ENCODE measurements around the gene PCDHB12.
"Not testable (repeated sequence)": the region's sequence is repeated elsewhere in the genome, so short reads cannot be mapped to it uniquely, and the experiment has no call there.

Gene PCDHB12

DNA sequence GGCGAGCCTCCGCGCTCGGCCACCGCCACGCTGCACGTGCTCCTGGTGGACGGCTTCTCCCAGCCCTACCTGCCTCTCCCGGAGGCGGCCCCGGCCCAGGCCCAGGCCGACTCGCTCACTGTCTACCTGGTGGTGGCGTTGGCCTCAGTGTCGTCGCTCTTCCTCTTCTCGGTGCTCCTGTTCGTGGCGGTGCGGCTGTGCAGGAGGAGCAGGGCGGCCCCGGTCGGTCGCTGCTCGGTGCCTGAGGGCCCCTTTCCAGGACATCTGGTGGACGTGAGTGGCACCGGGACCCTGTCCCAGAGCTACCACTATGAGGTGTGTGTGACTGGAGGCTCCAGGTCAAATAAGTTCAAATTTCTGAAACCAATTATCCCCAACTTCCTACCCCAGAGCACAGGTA lies 2.3 kb downstream of the PCDHB12 start:
- DNase-seq: not testable (repeated sequence)

DNA sequence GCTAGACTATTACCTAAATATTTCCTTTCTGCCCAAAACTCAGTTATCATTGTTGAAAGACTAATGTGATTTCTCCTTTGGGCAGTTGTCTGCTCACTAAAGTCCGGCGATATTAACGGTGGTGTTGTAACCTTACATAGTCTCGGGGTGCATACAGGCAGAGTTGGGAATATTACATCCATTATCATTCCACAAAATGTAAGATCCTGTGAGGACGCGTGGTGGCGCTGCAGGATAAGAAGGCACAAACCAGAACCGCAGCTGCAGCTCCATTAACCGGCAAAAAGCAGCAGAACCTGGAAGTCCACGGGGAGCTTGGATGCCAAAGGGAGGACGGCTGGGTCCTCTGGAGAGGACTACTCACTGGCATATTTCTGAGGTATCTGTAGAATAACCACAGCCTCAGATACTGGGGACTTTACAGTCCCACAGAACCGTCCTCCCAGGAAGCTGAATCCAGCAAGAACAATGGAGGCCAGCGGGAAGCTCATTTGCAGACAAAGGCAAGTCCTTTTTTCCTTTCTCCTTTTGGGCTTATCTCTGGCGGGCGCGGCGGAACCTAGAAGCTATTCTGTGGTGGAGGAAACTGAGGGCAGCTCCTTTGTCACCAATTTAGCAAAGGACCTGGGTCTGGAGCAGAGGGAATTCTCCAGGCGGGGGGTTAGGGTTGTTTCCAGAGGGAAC lies 5.3 kb downstream of the PCDHB12 start, which contains the start of gene PCDHB13:
Gene PCDHB13 (plus strand): TSS at position 264 of the 684 bp plus-strand sequence. CDS start 205 bp downstream, at position 469.
- DNase-seq: peak; percentile 47

GRCh38 chr5:141214583-141214982 lies 6.1 kb downstream of the PCDHB12 start:
- not testable (repeated sequence) for DNase-seq

- DNase-seq: not testable (repeated sequence)
Measured at GRCh38 chr5:141215504-141215903, 7.0 kb downstream of the PCDHB12 start.

DNA sequence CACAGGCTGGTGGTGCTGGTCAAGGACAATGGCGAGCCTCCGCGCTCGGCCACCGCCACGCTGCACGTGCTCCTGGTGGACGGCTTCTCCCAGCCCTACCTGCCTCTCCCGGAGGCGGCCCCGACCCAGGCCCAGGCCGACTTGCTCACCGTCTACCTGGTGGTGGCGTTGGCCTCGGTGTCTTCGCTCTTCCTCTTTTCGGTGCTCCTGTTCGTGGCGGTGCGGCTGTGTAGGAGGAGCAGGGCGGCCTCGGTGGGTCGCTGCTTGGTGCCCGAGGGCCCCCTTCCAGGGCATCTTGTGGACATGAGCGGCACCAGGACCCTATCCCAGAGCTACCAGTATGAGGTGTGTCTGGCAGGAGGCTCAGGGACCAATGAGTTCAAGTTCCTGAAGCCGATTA lies 7.5 kb downstream of the PCDHB12 start:
- DNase-seq: not testable (repeated sequence)

DNA sequence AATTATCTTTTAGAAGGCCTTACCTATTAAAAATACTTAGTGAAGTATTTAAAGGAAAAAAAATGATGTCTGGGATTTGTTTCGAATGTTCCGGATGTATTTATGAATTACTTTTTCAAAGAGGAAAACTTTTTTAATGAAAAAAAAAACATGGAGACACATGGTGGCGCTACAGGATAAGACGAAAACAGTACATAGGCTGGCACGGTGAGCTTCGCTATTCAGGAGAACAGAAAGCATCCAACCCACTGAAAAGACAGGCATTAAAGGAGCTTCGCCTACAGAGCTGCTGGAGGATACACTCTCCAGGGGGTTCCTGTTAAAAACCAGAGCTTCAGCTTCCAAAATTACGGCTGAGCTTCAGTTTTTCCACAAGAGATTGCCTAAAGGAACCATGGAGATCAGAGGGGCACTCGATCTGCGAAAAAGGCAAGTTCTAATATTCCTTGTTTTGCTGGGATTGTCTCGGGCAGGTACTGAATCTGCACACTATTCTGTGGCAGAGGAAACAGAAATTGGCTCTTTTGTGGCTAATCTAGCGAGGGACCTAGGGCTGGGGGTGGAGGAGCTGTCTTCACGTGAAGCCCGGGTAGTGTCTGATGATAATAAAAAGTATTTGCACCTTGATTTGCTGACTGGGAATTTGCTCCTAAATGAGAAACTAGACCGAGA lies 14.7 kb downstream of the PCDHB12 start, which contains the start of gene PCDHB14:
Gene PCDHB14 (plus strand): TSS at position 232 of the 672 bp plus-strand sequence. CDS start 163 bp downstream, at position 395.
- peak; percentile 51 for DNase-seq

DNA sequence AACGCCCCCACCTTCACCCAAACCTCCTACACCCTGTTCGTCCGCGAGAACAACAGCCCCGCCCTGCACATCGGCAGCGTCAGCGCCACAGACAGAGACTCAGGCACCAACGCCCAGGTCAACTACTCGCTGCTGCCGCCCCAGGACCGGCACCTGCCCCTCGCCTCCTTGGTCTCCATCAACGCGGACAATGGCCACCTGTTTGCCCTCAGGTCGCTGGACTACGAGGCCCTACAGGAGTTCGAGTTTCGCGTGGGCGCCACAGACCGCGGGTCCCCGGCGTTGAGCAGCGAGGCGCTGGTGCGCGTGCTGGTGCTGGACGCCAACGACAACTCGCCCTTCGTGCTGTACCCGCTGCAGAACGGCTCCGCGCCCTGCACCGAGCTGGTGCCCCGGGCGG lies 16.3 kb downstream of the PCDHB12 start:
- not testable (repeated sequence) for DNase-seq

- not testable (repeated sequence) for DNase-seq
Measured at GRCh38 chr5:141225421-141225820, 16.9 kb downstream of the PCDHB12 start.

- peak; percentile 37 for DNase-seq
Measured at GRCh38 chr5:141234109-141234667, 25.7 kb downstream of the PCDHB12 start.

GRCh38 chr5:141235922-141236321 lies 27.4 kb downstream of the PCDHB12 start:
- DNase-seq: not testable (repeated sequence)

GRCh38 chr5:141236516-141237313 lies 28.2 kb downstream of the PCDHB12 start:
- no peak for DNase-seq

DNA sequence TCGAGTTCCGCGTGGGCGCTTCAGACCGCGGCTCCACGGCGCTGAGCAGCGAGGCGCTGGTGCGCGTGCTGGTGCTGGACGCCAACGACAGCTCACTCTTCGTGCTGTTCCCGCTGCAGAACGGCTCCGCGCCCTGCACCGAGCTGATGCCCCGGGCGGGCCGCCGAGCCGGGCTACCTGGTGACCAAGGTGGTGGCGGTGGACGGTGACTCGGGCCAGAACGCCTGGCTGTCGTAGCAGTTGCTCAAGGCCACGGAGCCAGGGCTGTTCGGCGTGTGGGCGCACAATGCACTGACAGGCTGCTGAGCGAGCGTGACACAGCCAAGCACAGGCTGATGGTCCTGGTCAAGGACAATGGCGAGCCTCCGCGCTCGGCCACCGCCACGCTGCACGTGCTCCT lies 33.0 kb downstream of the PCDHB12 start:
- DNase-seq: no peak

- peak; percentile 66 for DNase-seq
Measured at GRCh38 chr5:141245250-141245717, 36.8 kb downstream of the PCDHB12 start, which contains the start of gene PCDHB15. Gene PCDHB15 (plus strand): TSS chr5:141245395. CDS start chr5:141245579, 184 bp downstream.

DNA sequence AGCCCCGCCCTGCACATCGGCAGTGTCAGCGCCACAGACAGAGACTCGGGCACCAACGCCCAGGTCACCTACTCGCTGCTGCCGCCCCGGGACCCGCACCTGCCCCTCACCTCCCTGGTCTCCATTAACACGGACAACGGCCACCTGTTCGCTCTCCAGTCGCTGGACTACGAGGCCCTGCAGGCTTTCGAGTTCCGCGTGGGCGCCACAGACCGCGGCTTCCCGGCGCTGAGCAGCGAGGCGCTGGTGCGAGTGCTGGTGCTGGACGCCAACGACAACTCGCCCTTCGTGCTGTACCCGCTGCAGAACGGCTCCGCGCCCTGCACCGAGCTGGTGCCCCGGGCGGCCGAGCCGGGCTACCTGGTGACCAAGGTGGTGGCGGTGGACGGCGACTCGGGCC lies 38.5 kb downstream of the PCDHB12 start:
- not testable (repeated sequence) for DNase-seq

DNA sequence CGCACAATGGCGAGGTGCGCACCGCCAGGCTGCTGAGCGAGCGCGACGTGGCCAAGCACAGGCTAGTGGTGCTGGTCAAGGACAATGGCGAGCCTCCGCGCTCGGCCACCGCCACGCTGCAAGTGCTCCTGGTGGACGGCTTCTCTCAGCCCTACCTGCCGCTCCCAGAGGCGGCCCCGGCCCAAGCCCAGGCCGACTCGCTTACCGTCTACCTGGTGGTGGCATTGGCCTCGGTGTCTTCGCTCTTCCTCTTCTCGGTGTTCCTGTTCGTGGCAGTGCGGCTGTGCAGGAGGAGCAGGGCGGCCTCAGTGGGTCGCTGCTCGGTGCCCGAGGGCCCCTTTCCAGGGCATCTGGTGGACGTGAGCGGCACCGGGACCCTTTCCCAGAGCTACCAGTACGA lies 38.9 kb downstream of the PCDHB12 start:
- DNase-seq: not testable (repeated sequence)

- DNase-seq: no peak
Measured at GRCh38 chr5:141250576-141250975, 42.1 kb downstream of the PCDHB12 start.

DNA sequence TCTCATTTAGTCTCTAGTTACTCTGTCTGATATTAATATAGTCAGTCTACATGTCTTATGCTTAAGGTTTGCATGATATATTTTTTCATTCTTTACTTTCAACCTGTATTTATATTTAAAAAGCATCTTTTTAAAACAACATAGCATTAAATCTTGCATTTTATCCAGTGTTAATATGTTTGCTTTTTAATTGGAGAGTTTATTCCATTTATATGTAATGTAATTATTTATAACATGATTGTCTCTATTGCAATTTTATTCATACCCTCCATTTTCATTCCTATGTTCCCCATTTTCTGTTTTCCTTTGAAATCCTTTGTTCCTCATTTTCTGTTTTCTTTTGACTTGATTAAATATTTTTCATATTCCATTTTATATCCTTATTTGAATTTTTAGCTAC lies 49.9 kb downstream of the PCDHB12 start:
- DNase-seq: no peak

GRCh38 chr5:141258948-141259347 lies 50.4 kb downstream of the PCDHB12 start:
- DNase-seq: no peak

GRCh38 chr5:141260458-141261237 lies 52.1 kb downstream of the PCDHB12 start:
- no peak for DNase-seq

- no peak for DNase-seq
Measured at GRCh38 chr5:141261238-141261546, 52.7 kb downstream of the PCDHB12 start.

All from eye (tissue), 1 donor.